Measurements from ENCODE around the gene NPRL2. TPM values are rescaled to one million over a fixed set of nuclear protein-coding genes. Genes with fewer than 3 reads are reported as not detected.
A peak's percentile ranks its signal among the peaks of the same experiment; 100 is the strongest.

NPRL2 gene
- total and polyA plus RNA-seq, 8 donors, result 16.1 to 33.3 (median 27.1) TPM

DNA sequence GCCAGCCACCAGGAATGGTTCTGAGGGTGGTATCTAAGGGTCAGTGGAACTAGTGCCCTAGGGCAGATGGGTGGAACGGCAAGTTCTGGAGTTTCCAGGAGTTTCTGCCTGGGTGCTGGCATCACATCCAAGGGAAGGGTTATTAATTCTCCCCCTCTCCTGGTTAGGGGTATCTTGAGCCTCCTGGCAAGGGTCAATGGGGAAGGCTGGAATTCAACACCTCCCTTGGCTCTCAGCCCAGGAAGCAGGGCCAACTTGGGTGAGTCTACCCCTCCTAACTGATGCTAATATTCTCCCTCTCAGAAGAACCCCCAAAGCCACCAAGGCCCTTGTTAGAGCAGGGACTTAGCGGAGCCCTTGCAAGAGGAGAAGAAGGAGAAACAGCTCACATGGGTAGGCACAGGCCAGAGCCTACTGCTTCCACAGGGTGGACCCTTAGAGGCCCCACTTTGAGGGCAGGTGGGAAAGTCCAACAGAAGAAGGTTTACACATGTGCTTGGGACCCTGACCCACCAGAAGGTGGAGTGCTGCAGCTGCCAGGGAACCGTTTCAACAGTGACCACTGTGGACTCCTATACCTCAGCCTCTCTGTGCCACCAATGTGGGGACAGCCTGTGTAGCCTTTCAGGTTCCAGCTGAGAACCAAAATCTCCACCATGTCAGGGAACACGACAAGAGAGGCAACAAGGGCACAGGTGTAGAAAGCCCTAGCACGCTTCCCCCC lies 5.4 kb upstream of the NPRL2 start:
- H3K4me1 ChIP-seq, result peaks cover 39 to 71% of the 10 kb centered on the region in 2 donors
- intact Hi-C loops (cut with DNase I), result no loop called here
- DNase-seq (peak in 1 of 4 donors; percentile 10), ATAC-seq (no peak)
- H3K27ac ChIP-seq, result peak overlapping the region in 1 of 2 donors; percentile 15
- H3K27me3 ChIP-seq, result no peaks in the 10 kb centered on the region
- H3K9me3 ChIP-seq, result no peaks in the 10 kb centered on the region
- TF ChIP-seq CTCF (IDR thresholded peaks at IDR 0.05), result no peak
- H3K4me3 ChIP-seq, result peak overlapping the region in 1 of 2 donors; percentile 74
- H3K36me3 ChIP-seq, result peaks cover 4 to 42% of the 10 kb centered on the region in 2 donors

- no peak for TF ChIP-seq CTCF (IDR thresholded peaks at IDR 0.05)
- DNase-seq (peak in 1 of 4 donors; percentile 51), ATAC-seq (no peak)
- no peaks in the 10 kb centered on the region for H3K9me3 ChIP-seq
- H3K4me1 ChIP-seq, result peaks cover 45 to 79% of the 10 kb centered on the region in 2 donors
- H3K27me3 ChIP-seq, result no peaks in the 10 kb centered on the region
- H3K4me3 ChIP-seq, result no peak overlapping the region
- H3K27ac ChIP-seq, result no peak overlapping the region
- intact Hi-C loops (cut with DNase I), result no loop called here
- peaks cover 4 to 42% of the 10 kb centered on the region in 2 donors for H3K36me3 ChIP-seq
Observed at GRCh38 chr3:50354850-50355249, 4.3 kb upstream of the NPRL2 start.

DNA sequence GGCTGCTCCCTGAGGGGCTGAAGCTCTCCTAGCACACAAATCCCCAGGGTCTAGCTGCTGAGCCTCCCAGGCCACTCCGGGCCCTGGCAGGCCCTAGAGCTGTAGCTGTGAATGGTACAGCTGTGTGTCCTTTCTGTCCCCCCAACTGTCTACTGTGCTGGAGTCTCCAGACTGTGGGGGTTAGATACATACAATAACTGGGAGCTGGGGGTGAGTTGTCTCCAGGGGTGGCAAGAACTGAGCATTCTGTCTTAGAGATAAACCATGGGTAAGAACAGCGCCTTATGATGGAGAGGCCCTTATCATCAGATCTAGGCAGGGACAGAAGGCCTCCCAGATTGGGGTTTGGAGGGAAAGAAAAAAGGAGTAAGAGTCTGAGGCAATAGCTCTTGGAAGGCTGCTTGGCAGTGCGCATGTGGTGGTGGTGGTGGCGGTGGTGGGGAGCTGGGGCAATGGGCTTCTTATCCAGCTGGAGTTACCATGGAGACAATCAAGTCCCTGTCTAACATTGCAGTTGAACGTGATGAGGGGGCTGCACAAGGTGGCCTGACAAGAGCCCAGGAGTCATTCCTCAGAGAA lies 3.7 kb upstream of the NPRL2 start:
- no peak for TF ChIP-seq CTCF (IDR thresholded peaks at IDR 0.05)
- intact Hi-C loops (cut with DNase I), result no loop called here
- H3K27me3 ChIP-seq, result no peaks in the 10 kb centered on the region
- H3K36me3 ChIP-seq, result peaks cover 4 to 42% of the 10 kb centered on the region in 2 donors
- ATAC-seq, result no peak
- H3K9me3 ChIP-seq, result no peaks in the 10 kb centered on the region
- DNase-seq, result peak in 1 of 4 donors; percentile 46
- H3K4me1 ChIP-seq, result peaks cover 51 to 85% of the 10 kb centered on the region in 2 donors
- no peak overlapping the region for H3K4me3 ChIP-seq
- H3K27ac ChIP-seq, result no peak overlapping the region

- no peak for ATAC-seq
Observed at GRCh38 chr3:50353245-50354004, 2.9 kb upstream of the NPRL2 start.

More at GRCh38 chr3:50353245-50354004, 2.9 kb upstream of the NPRL2 start:
- Histone ChIP-seq H3K36me3 (peaks cover 4 to 48% of the 10 kb centered on the region in 2 donors), H3K27ac (peak overlapping the region in 1 of 2 donors; percentile 15), H3K9me3 (no peaks in the 10 kb centered on the region), H3K27me3 (no peaks in the 10 kb centered on the region), H3K4me3 (no peak overlapping the region), H3K4me1 (peaks cover 50 to 89% of the 10 kb centered on the region in 2 donors)
- TF ChIP-seq CTCF (IDR thresholded peaks at IDR 0.05), result no peak
- DNase-seq, result no peak
- intact Hi-C loops (cut with DNase I), result no loop called here

Measured in left lung (tissue), 10 donors.